OCI-LY7 (cell line): ENCODE results near the gene MANBA. TPM values are rescaled to one million over a fixed set of nuclear protein-coding genes. Genes with fewer than 3 reads are reported as not detected.

Source experiments
- BruUV-seq: library from RNA; stranded (reverse); fragments of 400-500 nt; replicated peaks from 2 replicates; lab custom pipeline; 2021; lab: Mats Ljungman, UMichigan
- CTCF ChIA-PET: fragments of 300-600 bp; sonication (Branson Sonifier 250); formaldehyde crosslinking; loops from one replicate; lab custom pipeline; 2022; ENCODE audit warnings: antibody characterized with exemption; ENCODE audit not compliant: unreplicated experiment; lab: Charles Lee
- POLR2A ChIA-PET: fragments of 300-600 bp; sonication (Branson Sonifier 250); formaldehyde crosslinking; loops from one replicate; lab custom pipeline; 2022; ENCODE audit warnings: antibody characterized with exemption; lab: Charles Lee
- DNase-seq: peaks from one replicate; pipeline ENCODE4 v3.0.0-alpha.2; 2015; ENCODE audit warnings: low spot score
- H2AFZ ChIP-seq: fragments of 200-600 bp; sonication (generic), shearing (Covaris generic); 2 replicates; pipeline ENCODE4 v1.6.1; 2014; ENCODE audit warnings: mild to moderate bottlenecking, antibody characterized with exemption, low read length, moderate library complexity
- H3K27ac ChIP-seq: fragments of 200-600 bp; sonication (generic); 2 replicates; pipeline ENCODE4 v1.5.1; 2014; ENCODE audit warnings: mixed run types, low read depth, mild to moderate bottlenecking, moderate library complexity, low read length, inconsistent platforms; ENCODE audit not compliant: poor library complexity, severe bottlenecking
- H3K36me3 ChIP-seq: fragments of 200-600 bp; sonication (generic); 2 replicates; pipeline ENCODE4 v1.6.1; 2014; ENCODE audit warnings: mild to moderate bottlenecking, antibody characterized with exemption, low read length, moderate library complexity, mixed read lengths; ENCODE audit not compliant: insufficient read depth
- H3K4me1 ChIP-seq: fragments of 200-600 bp; sonication (generic); 2 replicates; pipeline ENCODE4 v1.5.1; 2014; ENCODE audit warnings: mild to moderate bottlenecking, low read length; ENCODE audit not compliant: insufficient read depth, poor library complexity, severe bottlenecking
- H3K4me2 ChIP-seq: fragments of 200-600 bp; sonication (generic); 2 replicates; pipeline ENCODE4 v1.6.1; 2014; ENCODE audit warnings: mild to moderate bottlenecking, low read length
- H3K4me3 ChIP-seq: fragments of 200-600 bp; sonication (generic); 2 replicates; pipeline ENCODE4 v1.5.1; 2014; ENCODE audit warnings: mild to moderate bottlenecking, low read depth, low read length; ENCODE audit not compliant: poor library complexity, severe bottlenecking
- H3K79me2 ChIP-seq: fragments of 200-600 bp; sonication (generic); 2 replicates; pipeline ENCODE4 v1.6.1; 2016; ENCODE audit warnings: low read depth, mild to moderate bottlenecking, low read length, moderate library complexity, mixed read lengths; ENCODE audit not compliant: insufficient read depth
- H3K9me2 ChIP-seq: fragments of 200-600 bp; sonication (generic); 2 replicates; pipeline ENCODE4 v1.6.1; 2016; ENCODE audit warnings: mild to moderate bottlenecking, low read length, mixed read lengths; ENCODE audit not compliant: insufficient read depth
- H3K9me3 ChIP-seq: fragments of 200-600 bp; sonication (generic); 2 replicates; pipeline ENCODE4 v1.6.1; 2014; ENCODE audit warnings: mild to moderate bottlenecking, mixed run types, low read length, mixed read lengths
- H4K20me1 ChIP-seq: fragments of 200-600 bp; sonication (generic); 2 replicates; pipeline ENCODE4 v1.6.1; 2014; ENCODE audit warnings: mild to moderate bottlenecking, antibody characterized with exemption, low read length, moderate library complexity, mixed read lengths; ENCODE audit not compliant: insufficient read depth
- CTCF ChIP-seq: fragments of 200-600 bp; sonication (generic); conservative IDR thresholded peaks from 2 replicates; pipeline ENCODE4 v1.5.1; 2014; ENCODE audit warnings: mild to moderate bottlenecking, antibody characterized with exemption, low read length, moderate library complexity, mixed read lengths
- EZH2phosphoT487 ChIP-seq: fragments of 200-600 bp; sonication (generic); IDR thresholded peaks from 2 replicates; pipeline ENCODE4 v1.6.1; 2018; ENCODE audit warnings: low read depth, borderline replicate concordance, mild to moderate bottlenecking, mixed run types, antibody characterized with exemption, low read length, moderate library complexity, mixed read lengths
- intact Hi-C: fragments of 100-400 bp; cut with micrococcal nuclease; formaldehyde crosslinking; loops from one replicate; pipeline ENCODE4 v1.10.0; 2022; ENCODE audit not compliant: unreplicated experiment
- total RNA-seq, 2 experiments: library from RNA; depleted of rRNA in 1 of 2; stranded (reverse); fragments of >200 nt in 1 of 2; shearing (Covaris generic) in 1 of 2; gene quantifications; 2 replicates each; pipeline ENCODE4 v1.2.3, GENCODE V29; 2014 to 2022

The MANBA gene
- total RNA-seq, 2 experiments from 2014 or later = 22.8 to 30.0 TPM

- H4K20me1 ChIP-seq = no peaks in the 10 kb centered on the region
- TF ChIP-seq CTCF = no peak
- TF ChIP-seq EZH2phosphoT487 = no peak
- ChIA-PET CTCF (no interaction called here), POLR2A (no interaction called here)
- no peak for DNase-seq
- H3K4me3 ChIP-seq = no peak overlapping the region
- H3K9me3 ChIP-seq = no peaks in the 10 kb centered on the region
- no peaks in the 10 kb centered on the region for H3K9me2 ChIP-seq
- no peak overlapping the region for H3K4me2 ChIP-seq
- BruUV-seq = no TSS peak
- H3K4me1 ChIP-seq = no peaks in the 10 kb centered on the region
- H3K27ac ChIP-seq = no peak overlapping the region
- intact Hi-C loops = no loop called here
- no peak overlapping the region for H2AFZ ChIP-seq
- H3K36me3 ChIP-seq = no peaks in the 10 kb centered on the region
- H3K79me2 ChIP-seq = no peaks in the 10 kb centered on the region
Measured at GRCh38 chr4:102772738-102773340, 12.1 kb upstream of the MANBA start.

GRCh38 chr4:102764901-102765300 lies 4.1 kb upstream of the MANBA start:
- H2AFZ ChIP-seq = no peak overlapping the region
- no TSS peak for BruUV-seq
- POLR2A ChIA-PET = interaction anchor here (0.6 kb wide), 1 partner anchor 103 kb away, joined by 4 read pairs; no protein-coding TSS in a partner anchor

More at GRCh38 chr4:102764901-102765300, 4.1 kb upstream of the MANBA start:
- Histone ChIP-seq H3K27ac (no peak overlapping the region), H3K9me3 (no peaks in the 10 kb centered on the region), H3K4me3 (no peak overlapping the region), H3K79me2 (peaks cover 2% of the 10 kb centered on the region; the same call in 1 of the 2 replicates), H3K4me2 (no peak overlapping the region), H4K20me1 (peaks cover under 1% of the 10 kb centered on the region; the same call in 1 of the 2 replicates), H3K36me3 (no peaks in the 10 kb centered on the region), H3K9me2 (no peaks in the 10 kb centered on the region), H3K4me1 (peaks cover 9% of the 10 kb centered on the region)
- no peak for TF ChIP-seq EZH2phosphoT487
- TF ChIP-seq CTCF = no peak
- no peak for DNase-seq
- CTCF ChIA-PET = no interaction called here
- intact Hi-C loops = loop anchor here (5.0 kb wide), 1 partner anchor 327 kb away; no protein-coding TSS in a partner anchor
